Stimulated activated CD8-positive, alpha-beta memory T cell treated with anti-CD3 and anti-CD28 coated beads, Interleukin-7, amount 100 ng/mL, for 4 hours (primary cell): Measurements from ENCODE around the gene STRBP.

Experiments used
- DNase-seq, 2 donors: peaks; one replicate each; pipeline ENCODE4 v3.0.0-alpha.2; 2020; ENCODE audit warnings: low read depth in 2 of 2

The STRBP gene

DNA sequence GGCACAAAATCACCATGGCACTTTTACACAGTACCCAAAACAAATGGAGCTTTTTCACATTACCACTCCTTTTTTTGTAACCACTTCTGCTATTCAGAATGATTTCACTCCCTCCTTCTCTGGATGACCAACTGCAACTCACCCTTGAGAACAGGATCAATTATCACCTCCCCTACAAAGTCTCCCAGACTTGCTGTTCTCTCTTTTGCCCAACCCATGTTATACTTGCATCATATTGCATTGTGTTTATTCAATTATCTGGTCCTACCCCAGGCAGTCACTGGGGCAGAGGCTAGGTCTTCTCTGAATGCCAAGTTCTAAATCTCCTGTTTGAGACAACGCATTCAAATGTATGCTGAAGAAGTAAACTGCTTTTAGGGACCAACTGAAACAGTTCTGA lies 139.0 kb downstream of the STRBP start:
- DNase-seq = no peak

DNA sequence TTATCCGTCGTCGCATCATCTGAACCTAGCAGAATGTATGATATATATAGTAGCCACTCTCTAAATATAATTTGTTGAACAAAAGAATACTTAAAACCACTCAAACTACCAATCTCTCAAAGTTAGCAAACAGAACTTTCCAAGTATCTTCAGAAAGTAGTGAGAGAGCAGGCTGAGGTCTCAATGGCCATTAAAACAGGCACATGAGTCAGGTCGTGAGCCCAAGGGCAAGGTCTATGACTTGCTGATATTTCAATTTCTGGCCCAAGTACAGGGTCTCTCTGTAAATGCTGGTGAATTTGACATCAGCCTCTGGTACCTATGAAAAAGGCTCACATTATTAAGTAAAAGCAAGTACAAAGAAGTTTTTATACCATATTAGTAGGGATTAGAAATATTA lies 139.8 kb downstream of the STRBP start:
- DNase-seq = no peak

DNA sequence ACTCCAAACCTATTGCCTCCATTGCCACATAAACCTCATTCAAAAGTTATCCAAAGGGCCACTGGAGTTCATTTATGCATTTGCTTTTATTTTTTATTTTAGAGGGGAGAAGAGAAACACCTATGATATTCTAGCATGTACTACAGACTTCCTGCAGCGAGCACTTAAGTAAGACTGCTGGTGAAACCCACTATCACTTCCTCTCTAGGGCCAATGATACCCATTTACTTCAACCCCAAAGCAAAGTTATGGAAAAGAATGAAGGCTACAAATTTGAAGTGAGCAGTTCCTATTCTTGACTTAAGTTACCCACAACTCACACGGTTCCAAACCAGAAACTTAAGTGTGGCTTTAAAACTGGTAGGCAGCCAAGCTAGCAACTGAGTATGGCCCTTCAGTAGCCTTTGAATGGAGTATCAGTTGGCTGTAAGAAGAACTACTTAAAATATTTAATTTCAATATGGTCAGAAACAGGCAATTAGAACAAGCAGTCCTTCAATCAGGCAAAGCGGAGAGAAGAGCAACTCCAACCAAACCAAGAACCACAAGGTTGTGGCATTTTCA lies 140.8 kb downstream of the STRBP start:
- no peak for DNase-seq

DNA sequence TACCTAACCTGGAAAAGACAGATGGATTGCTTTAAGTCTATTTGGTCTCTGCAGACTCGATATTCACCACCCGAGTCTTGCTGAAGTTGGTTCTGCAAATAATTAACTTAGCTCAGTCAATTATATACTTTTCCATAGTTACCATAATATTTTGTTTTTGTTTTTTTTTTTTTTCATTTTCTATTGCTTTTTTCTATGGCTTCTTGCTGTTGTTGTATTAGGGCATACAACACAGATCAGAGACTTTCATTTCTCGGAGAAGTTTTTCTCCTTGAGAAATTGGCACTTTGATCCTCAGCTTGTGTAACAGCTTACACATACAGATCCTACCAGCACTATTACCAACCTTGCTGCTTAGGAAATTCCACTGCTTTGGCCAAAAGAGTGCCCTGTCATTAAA lies 146.9 kb downstream of the STRBP start:
- DNase-seq = no peak

DNA sequence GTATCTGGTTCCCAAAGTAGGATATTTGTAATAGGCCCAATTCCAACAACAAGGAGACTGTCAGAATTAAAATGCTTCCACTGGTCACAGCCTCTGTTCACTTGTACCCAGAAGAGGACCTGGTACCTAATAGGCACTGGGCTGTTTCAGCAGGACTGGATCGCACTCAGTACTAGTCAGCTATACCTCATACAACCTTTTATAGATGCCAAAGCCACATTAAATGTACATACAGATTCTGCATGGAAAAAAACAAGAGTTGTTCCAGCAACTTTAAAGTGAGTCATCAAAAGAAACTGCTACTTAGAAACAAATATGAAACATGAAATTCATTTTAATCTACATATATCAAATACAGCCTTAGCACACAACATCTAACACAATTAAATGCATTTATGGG lies 147.4 kb downstream of the STRBP start:
- DNase-seq = no peak

DNA sequence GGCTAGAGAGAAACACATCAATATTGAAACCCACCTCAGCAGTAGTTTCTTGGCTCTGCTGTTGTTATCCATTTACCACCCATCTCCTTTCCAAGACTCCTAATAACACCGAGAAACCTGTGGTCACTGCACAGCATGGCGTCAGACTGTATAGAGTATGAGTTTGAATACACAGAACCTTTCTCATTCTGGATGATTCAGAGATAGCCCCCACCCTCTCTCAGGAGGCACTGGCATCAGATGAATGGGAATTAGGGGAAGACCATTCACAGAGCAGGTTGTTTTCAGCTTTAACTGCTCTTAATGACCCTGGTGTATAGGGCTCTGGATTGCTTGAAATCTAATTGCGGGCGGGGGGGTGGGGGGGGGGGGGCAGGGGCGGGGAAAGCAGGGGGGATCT lies 148.3 kb downstream of the STRBP start:
- DNase-seq = no peak

DNA sequence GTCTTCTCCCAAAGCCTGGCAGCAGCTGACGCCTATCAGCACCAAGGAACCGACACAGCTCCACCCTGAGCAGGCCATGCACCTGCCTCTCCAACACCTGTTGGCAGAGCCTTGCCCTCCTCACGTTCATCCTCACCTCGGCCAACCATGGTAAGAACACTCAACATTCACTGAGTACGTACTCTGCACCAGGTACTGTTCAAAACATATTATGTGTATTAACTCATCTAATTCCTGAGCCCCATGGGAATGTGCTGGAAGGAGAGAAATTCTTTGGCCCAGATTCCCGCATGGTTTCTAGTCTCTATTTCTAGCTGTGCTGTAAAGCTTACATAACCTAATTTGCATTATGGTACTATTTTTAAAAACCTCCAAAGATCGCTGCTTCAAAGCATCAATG lies 148.8 kb downstream of the STRBP start:
- no peak for DNase-seq

DNA sequence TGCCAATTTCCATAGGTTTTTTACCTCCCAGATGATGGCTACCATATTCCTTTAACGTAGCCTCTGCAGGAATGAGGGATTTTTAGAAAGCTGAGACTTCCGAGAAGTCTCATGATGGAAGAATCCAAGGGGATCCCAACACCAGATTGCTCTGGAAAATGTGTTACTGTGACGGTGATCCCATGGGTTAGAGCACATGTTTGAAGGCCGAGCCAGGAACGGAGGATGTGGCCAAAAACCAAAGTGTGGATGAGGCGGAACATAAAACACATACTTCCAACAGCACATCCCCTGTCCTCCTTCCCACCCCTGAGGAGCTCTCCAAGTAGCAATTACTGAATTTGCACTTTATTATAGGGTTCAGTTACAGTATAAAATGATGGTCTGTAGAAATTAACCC lies 152.3 kb downstream of the STRBP start:
- no peak for DNase-seq

DNA sequence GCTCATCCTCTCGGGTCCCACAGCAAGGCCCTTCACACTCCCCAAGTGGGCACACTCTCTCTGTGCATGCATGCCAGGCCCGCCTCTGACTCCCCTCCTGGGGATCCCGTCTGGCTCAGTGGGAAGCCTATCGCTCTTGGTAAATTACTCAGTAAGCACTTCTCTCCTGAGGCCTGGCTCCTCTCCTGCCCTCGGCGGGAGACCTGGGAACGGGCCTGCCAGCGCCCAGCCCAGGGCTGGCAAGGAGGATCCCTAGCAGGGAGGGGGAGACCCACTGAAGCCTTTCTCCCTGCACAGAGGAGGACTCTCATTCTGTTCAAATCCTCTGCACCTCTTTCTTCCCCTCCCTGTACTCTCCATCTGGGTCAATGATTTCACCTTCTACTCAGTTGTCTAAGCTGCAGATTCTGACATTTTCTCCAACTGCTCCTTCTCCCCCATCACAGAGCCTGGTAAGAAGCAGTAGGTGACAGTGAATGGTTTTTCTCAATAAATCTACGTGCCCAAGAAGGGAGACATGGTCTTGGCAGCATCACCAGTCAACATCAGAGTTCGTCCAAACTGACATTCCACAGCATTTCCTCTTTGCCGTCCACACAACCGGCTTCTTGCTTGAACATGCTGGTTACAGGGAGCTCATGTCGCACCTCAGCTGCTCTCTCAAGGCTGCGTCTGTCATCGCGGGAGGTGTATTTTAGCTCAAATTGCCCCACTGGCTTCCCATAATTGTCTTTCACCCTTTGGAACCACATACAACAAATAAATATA lies 153.1 kb downstream of the STRBP start:
- no peak for DNase-seq

DNA sequence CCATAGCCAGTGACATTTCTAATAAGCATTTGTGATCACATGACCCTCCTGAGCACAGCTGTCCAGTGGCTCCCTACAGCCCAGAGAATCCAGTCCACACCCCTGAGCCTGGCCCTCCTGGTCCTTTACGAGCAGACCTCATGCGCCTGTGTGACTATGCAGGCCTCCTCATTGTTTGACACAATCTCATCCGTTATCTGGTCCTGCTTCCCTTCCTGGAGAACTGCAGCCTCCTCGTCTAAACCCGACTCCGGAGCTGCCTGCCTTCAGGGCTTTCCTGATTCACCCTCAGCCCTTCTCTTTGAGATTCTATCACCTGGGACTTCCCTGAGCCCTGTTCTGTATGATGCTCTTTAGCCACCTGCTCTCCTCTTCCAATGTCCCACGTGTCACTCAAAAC lies 155.2 kb downstream of the STRBP start:
- DNase-seq = no peak

DNA sequence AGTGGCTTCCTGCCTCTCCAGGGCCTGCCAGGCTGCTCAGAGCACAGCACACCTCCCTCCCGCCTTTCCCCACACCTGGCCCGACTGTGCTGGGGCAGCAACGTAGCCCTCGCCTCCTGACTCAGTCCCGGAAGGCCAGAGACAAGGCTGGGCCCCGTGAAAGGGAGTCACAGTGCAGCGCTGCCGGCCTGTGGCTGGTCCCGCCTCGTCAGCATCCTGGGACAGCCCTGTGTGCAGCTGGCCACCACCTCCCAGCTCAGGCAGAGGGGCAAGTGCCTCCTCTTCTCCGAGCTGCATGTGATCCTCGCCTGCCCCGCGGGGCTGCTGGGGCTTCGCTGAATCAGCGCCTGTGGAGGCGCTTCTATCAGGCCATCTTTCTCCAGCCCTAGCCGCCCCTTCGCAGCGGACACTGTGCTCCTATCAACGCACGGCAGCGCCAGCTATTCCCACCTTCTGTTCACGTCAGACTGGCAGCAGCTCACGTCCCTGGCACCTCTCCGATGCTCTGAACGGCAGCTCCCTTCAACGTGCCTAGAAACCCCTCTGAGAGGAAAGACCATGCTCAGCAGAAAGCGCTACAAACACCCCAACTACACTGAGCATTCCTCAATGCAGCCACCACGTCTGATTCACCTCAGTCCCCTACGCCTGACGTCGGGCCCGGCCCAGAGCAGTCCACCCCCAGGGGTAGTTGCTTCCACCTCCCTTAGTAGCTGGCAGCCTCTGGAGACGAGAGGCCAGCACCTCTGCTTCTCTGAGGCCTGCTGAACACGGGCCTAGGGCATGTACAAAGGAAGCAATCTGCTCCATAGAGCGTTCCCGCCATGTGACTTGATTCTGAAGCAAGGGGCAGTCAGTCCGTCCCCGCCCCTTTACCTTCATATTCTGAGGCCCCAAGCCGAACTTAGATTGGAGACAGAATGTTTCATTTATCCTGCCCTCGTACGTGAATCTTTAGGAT lies 156.1 kb downstream of the STRBP start:
- DNase-seq = no peak

DNA sequence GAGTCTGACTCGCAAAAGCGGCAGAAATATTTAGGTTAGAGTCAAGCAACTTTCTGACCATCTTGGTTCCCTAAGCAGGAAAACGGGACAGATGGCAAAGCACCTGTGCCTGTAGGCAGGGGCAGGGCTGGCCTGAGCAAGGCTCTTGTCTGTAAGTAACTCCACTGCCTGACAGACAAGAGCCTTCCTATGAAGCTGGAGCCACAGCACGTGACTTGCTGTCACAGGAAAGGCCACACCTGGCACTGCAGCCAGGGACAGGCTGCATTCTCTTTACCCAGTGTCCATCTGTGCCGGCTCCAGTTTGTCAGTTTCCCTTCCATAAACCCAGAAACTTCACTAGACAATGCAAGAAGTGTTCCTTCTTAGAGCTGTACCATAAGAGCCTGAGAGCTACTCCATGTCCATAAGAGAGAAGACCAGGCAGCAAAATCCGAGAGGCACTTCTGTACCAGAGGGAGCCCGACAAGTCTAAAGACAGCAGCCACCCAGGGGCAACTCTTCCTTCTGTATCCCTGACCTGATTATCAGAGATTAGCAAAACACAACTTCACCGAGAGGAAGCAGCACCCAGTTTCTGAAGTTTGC lies 156.9 kb downstream of the STRBP start:
- DNase-seq = no peak

DNA sequence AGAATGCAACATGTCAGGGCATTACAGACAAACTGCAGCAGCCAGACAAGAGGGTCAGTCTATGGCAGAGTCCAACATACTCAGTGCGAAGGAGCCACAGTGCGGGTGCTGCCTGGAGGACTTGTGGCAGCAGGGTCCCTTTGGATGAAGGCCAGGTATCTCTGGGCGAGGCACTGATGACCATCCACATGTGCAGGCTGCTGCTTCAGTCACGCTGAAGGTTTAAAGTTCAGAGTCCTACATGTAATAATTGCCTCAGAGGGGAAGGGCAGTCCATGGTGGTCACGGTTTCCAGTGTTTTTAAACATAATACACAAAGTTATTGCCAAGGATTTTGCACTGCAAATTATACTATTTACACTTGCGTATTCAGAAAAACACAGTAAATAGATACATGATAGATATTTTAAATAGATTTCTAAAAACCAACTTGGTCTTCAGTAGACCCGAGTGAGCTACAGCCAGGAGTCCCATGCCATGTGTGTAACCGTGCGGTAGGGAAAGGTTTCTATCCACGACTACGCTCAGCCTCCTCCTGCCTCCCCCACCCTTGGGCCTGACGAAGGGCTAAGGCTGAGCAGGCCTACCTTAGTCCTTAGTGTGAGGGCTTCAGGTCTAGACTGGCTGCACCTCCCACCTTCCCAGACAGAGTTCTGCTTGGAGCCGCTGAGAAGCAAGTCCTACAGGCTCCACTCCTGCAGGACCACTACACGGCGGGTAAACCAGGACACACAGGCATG lies 158.7 kb downstream of the STRBP start:
- no peak for DNase-seq

DNA sequence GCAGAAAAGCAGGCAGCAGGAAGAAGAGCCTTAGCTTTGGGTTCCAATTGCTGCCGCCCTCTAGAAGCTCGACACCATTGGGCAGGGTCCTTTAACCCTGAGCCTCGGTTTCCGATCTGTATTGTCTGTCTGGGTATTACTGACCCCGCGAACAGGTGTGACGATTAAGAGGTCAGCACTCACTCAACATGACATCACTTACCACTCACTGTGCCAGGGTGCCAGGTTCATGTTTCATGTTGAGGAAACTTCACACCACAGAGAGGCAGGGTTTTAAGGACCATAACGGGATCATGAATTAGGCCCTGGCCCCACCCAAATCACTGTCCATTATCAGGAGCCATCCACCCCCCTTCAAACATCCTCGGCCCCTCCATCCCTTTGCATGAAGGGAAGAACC lies 159.4 kb downstream of the STRBP start:
- no peak for DNase-seq

DNA sequence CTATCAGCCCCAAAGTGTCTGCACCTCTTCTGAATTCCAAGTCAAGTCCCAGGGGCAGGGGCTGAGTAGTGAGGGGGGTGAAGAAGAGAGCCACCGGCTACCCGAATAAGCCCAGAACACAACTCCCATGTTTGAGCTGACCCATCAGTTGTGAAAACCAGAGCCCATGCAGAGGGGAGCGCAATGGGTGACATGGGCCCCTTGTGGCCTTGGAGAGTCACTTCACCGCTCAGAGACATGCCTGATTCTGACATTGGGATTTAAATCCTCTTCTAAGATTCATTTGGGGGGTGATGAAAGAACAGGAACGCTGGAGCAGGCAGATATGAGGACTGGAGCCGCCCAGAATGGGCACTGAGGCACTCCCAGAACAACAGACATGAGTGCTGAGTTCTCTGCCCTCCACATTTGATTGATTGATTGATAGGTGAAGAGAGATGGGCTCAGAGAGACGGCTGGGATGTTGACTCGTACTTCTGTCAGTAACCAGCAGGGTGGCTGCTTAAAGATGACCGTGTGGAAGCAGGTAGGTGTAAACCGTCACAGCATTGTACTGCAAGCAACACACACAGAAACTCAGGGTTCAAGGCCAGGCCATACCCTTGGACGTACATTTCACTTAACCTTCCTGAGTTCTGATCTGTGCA lies 160.6 kb downstream of the STRBP start:
- DNase-seq = no peak

DNA sequence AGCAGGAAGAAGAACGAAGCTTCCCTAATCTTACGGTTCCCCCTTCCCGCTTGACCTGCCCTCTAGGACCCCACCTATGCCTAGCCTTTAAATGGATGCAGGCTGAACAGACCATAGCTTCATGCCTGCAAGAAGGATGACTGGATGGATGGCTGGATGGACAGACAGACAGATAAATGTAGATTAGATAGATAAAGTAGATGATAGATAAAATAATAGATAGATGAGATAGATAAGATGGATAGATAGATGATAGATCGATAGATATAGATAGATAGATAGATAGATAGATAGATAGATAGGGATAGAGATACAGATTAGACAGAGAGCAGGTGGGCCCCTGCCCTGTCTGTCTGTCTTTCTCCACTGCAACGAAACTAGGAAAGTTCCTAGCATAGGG lies 162.9 kb downstream of the STRBP start:
- no peak for DNase-seq

DNA sequence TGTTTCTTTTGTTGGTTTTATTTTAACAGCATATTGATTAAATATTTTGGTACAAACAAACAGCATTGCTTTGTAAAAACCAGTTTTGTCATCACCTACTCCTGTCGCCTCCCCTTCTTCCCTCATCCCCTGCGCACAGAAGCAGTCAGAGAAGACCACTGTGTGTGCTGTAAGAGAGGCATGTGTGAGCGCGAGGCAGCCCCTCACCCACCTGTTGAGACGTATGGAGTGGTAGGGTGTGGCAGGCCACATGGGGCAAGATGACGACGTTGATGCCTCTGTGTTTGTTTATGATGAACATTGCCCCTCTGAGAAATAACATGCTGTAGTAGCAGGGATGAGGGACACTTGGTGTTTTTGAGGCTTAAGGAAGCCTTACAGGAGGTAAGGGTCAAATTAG lies 163.6 kb downstream of the STRBP start:
- DNase-seq = no peak

DNA sequence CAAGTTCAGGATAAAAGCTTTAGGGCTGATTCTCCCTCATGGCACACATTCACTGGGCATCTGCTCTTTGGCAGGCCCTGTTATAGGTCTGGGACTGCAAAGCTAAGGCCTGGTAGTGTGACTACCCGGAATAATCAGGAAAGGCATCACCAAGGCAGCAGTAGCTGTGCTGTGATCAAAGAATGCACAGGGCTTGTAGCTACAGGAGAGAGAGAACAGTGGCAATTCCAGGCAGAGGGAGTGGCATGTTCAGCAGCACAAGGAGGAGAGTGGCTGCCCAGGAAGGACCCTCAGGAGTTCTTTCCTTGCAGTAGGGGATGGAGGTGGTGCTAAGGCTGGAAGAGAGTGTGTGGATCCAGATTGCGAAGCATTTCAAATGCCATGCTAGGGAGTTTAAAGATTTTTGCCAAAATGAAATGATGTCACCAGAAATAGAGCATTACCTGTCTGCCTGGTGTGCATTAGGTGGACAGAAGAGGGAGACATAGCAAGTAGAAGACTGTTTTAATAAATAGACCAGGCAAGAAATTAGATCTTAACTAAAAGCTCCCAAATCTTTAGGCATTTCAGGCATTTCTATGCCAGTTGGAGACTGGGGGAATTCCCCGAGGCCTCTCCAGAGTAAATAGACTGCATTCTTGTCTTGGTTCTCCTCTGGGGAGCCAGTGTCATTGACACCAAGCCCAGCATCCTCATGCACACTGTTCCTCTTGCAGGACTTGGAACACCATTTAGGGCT lies 165.8 kb downstream of the STRBP start:
- no peak for DNase-seq

DNA sequence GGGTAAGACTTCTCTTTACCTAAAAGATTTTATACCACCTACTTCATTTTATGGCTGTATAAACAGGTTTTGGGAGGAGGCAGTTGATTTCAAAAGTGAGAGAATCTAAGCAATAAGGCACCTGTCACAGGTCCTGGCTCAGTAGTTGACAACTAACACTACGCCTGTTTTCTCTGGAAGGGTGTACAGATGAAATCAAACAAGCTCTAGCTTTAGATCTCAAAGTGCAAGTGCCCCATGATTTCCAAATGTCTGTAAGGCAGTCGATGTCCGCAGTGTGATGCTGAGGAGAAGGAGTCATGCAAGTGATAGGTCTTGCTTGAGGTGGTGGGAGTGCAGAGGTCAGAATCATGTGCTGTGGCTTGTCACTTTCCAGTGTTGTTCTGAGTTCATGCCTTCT lies 168.8 kb downstream of the STRBP start:
- no peak for DNase-seq

DNA sequence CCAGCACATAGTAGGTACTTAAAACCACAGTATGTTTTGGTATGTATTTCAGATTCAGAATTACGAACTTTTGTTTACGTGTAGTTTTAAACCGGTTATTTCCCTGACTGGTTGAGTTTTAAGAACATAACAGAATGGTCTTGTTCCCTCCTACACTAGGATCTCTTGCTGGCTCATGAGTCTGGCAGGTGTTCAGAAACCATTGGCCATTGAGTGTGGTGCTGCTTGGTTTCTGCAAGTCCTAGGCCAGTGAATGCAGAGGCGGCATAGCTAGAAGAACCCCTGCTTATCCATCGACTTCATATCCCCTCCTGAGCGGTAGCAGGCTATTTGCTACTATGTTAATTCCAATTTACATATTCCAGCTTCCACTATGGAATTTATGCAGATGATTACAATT lies 169.3 kb downstream of the STRBP start:
- no peak for DNase-seq

DNA sequence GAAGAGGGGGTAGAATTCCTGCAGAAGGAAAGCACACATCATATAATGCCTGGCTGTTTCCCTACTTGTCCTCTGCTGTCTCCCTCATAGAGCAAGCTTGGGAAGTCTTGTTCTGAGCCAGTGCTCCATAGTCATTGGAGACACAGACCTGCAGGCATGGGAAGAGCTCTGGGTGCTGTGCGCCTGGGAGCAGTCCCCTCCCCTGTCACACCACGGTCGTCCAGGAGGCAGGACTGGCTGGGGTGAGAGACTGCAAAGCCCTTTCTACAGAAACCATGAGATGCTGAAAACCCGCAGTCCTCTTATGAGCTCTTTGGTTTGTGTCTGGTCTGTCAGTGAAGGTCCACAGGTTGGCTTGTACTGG lies 170.3 kb downstream of the STRBP start:
- no peak for DNase-seq
